Stomach (tissue), 4 donors: ENCODE data around the gene ACTL8.

Experiments
- POLR2A ChIP-seq, 4 donors: fragments of 450-650 bp; IDR thresholded peaks; one replicate each; pipeline ENCODE4 v1.6.1; 2016; ENCODE audit warnings: antibody characterized with exemption in 4 of 4, control low read depth in 2 of 4, mild to moderate bottlenecking in 1 of 4, moderate library complexity in 1 of 4
- TF ChIP-seq, protein P1 (sequence below), 7 experiments: fragments of 450-650 bp in 4 of 7; fragments of 200-600 bp in 3 of 7; sonication (generic) in 3 of 7; IDR thresholded peaks; one replicate each; pipeline ENCODE4 v1.5.1; 2016 to 2019; ENCODE audit warnings: antibody characterized with exemption in 7 of 7, control low read depth in 2 of 7, mild to moderate bottlenecking in 1 of 7

DNA sequence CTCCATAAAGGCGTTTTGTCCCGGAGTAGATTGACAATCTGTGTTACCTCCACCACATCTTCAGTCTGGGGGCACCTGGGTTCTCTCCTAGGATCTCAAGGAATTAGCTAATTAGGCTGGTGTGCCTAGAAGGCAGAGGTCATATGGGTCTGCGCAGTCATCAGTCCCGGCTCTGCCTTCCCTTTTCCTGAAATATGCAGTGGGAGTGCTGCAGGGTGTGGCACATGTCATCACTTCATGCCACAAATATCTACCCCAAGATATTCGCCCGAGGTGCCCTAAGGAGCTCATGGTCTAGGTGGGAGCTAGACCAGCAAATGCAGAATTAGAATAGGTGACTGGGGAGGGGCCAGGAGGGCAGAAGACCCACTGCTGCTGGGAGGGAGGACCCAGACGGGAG, 42.9 kb downstream of the ACTL8 start:
- TF ChIP-seq, protein P1, sequence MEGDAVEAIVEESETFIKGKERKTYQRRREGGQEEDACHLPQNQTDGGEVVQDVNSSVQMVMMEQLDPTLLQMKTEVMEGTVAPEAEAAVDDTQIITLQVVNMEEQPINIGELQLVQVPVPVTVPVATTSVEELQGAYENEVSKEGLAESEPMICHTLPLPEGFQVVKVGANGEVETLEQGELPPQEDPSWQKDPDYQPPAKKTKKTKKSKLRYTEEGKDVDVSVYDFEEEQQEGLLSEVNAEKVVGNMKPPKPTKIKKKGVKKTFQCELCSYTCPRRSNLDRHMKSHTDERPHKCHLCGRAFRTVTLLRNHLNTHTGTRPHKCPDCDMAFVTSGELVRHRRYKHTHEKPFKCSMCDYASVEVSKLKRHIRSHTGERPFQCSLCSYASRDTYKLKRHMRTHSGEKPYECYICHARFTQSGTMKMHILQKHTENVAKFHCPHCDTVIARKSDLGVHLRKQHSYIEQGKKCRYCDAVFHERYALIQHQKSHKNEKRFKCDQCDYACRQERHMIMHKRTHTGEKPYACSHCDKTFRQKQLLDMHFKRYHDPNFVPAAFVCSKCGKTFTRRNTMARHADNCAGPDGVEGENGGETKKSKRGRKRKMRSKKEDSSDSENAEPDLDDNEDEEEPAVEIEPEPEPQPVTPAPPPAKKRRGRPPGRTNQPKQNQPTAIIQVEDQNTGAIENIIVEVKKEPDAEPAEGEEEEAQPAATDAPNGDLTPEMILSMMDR (IDR thresholded peaks at IDR 0.05): no peak
- TF ChIP-seq POLR2A (IDR thresholded peaks at IDR 0.05): no peak
